Measurements from ENCODE around the gene MRPL43.
A peak's percentile ranks its signal among the peaks of the same experiment; 100 is the strongest.

The MRPL43 gene

DNA sequence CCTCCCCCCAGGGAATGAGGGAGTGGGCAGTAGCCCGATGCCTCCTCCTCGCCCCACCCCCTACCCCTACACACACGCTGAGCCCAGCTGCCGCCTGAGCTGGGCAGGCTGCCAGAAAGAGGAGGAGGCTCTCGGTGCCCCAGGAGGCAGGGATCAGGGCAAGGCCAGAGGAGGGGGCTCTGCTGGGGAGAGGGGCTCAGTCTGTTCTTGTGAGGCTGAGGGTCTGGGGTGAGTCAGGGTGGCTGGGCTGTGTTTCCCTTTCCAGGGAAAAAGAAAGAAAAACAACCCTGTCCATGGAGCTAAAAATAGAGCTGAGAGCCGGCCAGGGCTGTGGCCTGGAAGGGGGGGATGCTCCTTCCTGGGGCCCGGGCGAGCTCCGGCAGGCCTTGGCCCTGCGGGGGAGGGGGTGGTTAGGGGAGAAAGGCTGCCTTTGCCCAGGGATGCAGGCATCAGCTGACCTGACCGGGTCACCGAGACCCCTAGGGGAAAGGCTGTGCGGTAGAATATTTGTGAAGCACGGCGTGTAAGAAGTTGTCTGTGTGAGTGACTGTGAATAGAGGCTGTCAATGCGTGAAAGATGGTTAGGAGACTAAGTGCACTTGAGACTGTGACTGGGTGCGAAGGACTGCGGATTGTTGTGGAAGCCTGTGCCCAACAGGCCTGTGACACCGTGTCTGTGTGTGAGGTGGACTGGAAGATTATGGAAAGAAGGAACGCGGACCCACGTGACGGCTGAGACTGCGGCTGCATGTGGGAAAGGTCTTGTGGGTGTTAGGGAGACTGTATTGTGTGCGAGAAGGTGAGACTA is 11.1 kb upstream of the MRPL43 start:
- TF ChIP-seq FOXP2 (optimal IDR thresholded peaks at IDR 0.05; ENCODE audit: borderline replicate concordance, extremely low read depth, extremely low read length, insufficient read depth) = no peak
- TF ChIP-seq, protein P1, sequence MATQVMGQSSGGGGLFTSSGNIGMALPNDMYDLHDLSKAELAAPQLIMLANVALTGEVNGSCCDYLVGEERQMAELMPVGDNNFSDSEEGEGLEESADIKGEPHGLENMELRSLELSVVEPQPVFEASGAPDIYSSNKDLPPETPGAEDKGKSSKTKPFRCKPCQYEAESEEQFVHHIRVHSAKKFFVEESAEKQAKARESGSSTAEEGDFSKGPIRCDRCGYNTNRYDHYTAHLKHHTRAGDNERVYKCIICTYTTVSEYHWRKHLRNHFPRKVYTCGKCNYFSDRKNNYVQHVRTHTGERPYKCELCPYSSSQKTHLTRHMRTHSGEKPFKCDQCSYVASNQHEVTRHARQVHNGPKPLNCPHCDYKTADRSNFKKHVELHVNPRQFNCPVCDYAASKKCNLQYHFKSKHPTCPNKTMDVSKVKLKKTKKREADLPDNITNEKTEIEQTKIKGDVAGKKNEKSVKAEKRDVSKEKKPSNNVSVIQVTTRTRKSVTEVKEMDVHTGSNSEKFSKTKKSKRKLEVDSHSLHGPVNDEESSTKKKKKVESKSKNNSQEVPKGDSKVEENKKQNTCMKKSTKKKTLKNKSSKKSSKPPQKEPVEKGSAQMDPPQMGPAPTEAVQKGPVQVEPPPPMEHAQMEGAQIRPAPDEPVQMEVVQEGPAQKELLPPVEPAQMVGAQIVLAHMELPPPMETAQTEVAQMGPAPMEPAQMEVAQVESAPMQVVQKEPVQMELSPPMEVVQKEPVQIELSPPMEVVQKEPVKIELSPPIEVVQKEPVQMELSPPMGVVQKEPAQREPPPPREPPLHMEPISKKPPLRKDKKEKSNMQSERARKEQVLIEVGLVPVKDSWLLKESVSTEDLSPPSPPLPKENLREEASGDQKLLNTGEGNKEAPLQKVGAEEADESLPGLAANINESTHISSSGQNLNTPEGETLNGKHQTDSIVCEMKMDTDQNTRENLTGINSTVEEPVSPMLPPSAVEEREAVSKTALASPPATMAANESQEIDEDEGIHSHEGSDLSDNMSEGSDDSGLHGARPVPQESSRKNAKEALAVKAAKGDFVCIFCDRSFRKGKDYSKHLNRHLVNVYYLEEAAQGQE (IDR thresholded peaks at IDR 0.05; ENCODE audit: insufficient read depth in 1 of 2, low read depth in 2 of 2, low read length in 2 of 2) = no peak
- 0 out of 2 replicates have a peak, but pooled peaks have one; percentile 27 for TF ChIP-seq TAF1 (IDR thresholded peaks at IDR 0.05; ENCODE audit: borderline replicate concordance, insufficient read depth, low read length)
- TF ChIP-seq POLR2AphosphoS5 (IDR thresholded peaks at IDR 0.05; ENCODE audit: low read depth, low read length) = no peak
- TF ChIP-seq SIN3A (IDR thresholded peaks at IDR 0.05; ENCODE audit: borderline replicate concordance, insufficient read depth, low read length) = 0 out of 2 replicates have a peak, but pooled peaks have one; percentile 18

GRCh38 chr10:100997360-100998182 is 10.3 kb upstream of the MRPL43 start:
- no peak for TF ChIP-seq FOXP2 (optimal IDR thresholded peaks at IDR 0.05; ENCODE audit: borderline replicate concordance, extremely low read depth, extremely low read length, insufficient read depth)
- TF ChIP-seq, protein P1 (IDR thresholded peaks at IDR 0.05; ENCODE audit: insufficient read depth in 1 of 2, low read depth in 2 of 2, low read length in 2 of 2) = no peak
- TF ChIP-seq TAF1 (IDR thresholded peaks at IDR 0.05; ENCODE audit: borderline replicate concordance, insufficient read depth, low read length) = no peak
- no peak for TF ChIP-seq SIN3A (IDR thresholded peaks at IDR 0.05; ENCODE audit: borderline replicate concordance, insufficient read depth, low read length)
- no peak for TF ChIP-seq POLR2AphosphoS5 (IDR thresholded peaks at IDR 0.05; ENCODE audit: low read depth, low read length)

DNA sequence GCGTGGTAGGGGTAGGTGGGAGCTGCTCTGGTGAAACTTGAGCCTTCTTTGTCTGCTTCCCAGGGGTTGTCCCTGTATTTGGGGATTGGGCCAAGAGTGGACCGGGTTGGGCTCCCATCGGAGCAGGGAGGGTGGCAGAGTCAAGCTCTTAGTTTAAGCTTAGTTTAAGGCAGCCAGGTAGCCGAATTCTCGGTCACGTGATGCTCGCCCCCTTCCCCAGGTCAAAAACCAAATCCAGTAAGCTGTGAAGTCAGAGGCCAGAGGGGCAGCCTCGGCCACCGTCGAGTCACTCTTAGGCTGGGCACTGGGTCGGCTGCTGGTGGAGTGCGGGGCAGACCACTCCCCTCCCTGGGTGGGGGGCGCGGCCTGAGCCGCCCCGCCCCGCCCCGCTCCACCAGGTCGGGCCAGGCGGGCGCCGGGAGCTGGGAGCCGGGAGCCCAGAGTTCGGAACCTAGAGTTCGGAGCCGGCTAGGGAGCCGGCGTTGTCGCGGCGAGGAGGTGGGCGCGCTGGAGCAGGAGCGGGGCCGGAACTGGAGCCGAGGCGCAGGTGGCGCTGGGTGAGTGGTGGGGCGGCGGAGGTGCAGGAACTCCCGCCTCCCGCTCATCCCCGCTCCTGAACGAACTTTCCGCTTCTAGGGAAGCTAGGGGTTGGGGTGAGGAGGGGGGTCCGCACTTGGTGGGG is 9.5 kb upstream of the MRPL43 start:
- TF ChIP-seq POLR2AphosphoS5 (IDR thresholded peaks at IDR 0.05; ENCODE audit: low read depth, low read length) = peak; percentile 62
- TF ChIP-seq, protein P1 (IDR thresholded peaks at IDR 0.05; ENCODE audit: insufficient read depth in 1 of 2, low read depth in 2 of 2, low read length in 2 of 2) = 0 out of 4 replicates have a peak, but pooled peaks of 1 of the 2 experiments have one; percentile 10
- no peak for TF ChIP-seq TAF1 (IDR thresholded peaks at IDR 0.05; ENCODE audit: borderline replicate concordance, insufficient read depth, low read length)
- no peak for TF ChIP-seq SIN3A (IDR thresholded peaks at IDR 0.05; ENCODE audit: borderline replicate concordance, insufficient read depth, low read length)

DNA sequence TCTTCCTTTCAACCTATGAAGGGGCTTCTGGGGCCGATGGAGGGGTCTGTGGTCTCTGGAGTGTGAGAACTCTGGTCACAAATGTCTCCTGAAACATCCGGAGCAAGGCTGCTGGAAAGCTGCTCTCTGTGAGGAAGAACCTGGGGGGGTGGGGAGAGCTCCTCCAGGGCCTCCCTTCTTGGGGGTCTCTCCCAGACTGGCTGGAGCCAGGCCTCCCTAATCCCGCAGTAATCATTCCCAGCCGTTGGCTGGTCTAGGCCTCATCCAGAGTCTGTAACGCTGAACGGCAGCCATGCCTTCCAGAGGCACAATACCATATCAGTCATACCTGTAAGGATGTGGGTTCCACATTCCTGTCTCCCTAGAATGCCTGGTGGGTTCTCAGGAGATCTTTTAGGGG is 7.9 kb upstream of the MRPL43 start:
- no peak for TF ChIP-seq TAF1 (IDR thresholded peaks at IDR 0.05; ENCODE audit: borderline replicate concordance, insufficient read depth, low read length)
- TF ChIP-seq SIN3A (IDR thresholded peaks at IDR 0.05; ENCODE audit: borderline replicate concordance, insufficient read depth, low read length) = no peak
- no peak for TF ChIP-seq FOXP2 (optimal IDR thresholded peaks at IDR 0.05; ENCODE audit: borderline replicate concordance, extremely low read depth, extremely low read length, insufficient read depth)
- no peak for TF ChIP-seq POLR2AphosphoS5 (IDR thresholded peaks at IDR 0.05; ENCODE audit: low read depth, low read length)
- TF ChIP-seq, protein P1 (IDR thresholded peaks at IDR 0.05; ENCODE audit: insufficient read depth in 1 of 2, low read depth in 2 of 2, low read length in 2 of 2) = no peak
